GM21576 (cell line): Measurements from ENCODE around the gene CYP2A13.
"Not testable (repeated sequence)": the region's sequence is repeated elsewhere in the genome, so short reads cannot be mapped to it uniquely, and the experiment has no call there.

Experiments used
- ATAC-seq: cut with Tn5 transposase; IDR thresholded peaks from one replicate; pipeline ENCODE4 v1.9.1; 2021; ENCODE audit warnings: mild to moderate bottlenecking, moderate library complexity; ENCODE audit not compliant: unreplicated experiment

The CYP2A13 gene

GRCh38 chr19:41116261-41116660 lies 28.0 kb downstream of the CYP2A13 start:
- ATAC-seq, result no peak

- not testable (repeated sequence) for ATAC-seq
Observed at GRCh38 chr19:41120929-41121911, 33.0 kb downstream of the CYP2A13 start.

DNA sequence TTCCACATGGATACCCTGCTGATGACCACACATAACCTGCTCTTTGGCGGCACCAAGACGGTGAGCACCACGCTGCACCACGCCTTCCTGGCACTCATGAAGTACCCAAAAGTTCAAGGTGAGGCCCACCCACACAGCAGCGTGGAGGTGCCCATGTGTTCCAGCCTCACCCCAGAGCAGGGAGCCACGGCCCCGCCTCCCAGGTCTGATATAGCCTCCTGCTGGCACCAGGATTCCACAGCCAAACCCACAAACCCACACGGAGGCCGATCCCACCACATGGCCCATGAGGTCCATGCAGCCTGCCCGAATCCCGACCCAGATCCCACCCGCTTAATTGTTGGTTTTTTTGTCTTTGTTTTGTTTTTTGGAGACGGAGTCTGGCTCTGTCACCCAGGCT lies 34.6 kb downstream of the CYP2A13 start:
- not testable (repeated sequence) for ATAC-seq

- ATAC-seq, result no peak
Observed at GRCh38 chr19:41123716-41124294, 35.6 kb downstream of the CYP2A13 start.

- not testable (repeated sequence) for ATAC-seq
Observed at GRCh38 chr19:41126765-41127203, 38.5 kb downstream of the CYP2A13 start.

DNA sequence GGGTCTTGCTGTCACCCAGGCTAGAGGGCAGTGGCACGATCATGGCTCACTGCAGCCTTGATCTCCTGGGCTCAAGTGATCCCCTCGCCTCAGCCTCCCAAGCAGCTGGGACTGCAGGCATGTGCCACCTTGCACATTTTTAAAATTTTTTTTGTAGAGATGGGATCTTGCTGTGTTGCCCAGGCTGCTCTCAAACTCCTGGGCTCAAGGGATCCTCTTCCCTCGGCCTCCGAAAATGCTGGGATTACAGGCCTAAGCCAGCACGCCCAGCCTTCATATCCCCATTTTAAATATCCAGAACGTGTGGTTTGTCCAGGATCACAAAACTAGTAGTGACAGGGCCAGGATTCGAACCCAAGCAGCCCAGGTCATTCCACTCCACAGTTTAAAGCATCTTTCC lies 39.1 kb downstream of the CYP2A13 start:
- ATAC-seq, result not testable (repeated sequence)

- ATAC-seq, result not testable (repeated sequence)
Observed at GRCh38 chr19:41127801-41128300, 39.6 kb downstream of the CYP2A13 start.

DNA sequence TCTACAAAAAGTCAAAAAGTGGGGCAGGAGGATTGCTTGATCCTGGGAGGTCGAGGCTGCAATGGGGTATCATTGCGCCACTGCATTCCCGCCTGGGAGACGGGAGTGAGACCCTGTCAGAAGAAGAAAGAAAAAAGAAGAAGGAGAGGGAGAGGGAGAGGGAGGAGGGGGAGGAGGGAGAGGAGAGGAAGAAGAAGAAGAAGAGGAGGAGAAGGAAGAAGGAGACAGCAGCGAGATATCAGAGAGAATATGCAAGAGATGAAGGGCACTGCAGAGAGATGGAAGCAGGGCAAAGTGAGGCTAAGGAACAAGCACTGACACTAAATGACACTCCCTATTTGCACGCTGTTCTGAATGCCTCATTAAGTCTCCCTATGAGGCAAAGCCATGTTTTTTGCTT lies 40.4 kb downstream of the CYP2A13 start:
- no peak for ATAC-seq

DNA sequence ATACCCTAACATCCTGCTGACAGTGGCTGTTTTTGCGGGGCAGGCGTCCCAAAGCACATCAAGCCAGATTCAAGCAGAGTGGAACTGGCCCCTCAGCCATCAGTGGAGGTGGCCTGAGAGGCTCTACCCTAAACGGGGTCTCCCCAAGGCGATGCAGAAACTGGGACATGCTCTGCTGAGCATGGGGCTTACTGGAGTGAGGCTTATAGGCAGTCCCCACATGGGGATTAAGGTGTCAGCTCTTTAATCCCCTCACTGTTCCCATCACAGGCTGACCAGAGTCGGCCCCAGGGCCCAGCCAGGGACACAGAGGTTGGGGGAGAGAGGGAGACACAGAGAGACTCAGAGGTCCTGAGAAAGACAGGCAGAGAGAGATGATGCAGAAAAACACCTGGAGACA lies 42.9 kb downstream of the CYP2A13 start:
- no peak for ATAC-seq

DNA sequence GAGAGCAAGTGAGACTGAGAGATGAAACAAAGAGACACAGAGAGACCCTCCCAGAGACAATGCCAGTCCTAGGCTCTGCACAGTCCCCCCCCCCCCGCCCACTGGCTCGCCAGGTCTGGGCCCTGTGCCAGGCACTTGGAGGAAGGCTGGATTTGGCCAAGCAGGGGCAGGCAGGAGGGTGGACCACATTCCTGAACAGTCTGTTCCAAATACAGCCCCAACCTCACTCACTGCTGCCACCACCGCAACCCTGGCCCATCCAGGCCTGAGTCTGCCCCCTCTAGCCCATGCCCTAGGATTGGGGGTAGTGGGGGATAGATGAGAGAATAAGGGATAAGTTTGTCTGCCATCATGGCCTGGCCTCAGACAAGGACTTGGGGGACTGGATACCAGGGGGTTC lies 45.0 kb downstream of the CYP2A13 start:
- ATAC-seq, result no peak

DNA sequence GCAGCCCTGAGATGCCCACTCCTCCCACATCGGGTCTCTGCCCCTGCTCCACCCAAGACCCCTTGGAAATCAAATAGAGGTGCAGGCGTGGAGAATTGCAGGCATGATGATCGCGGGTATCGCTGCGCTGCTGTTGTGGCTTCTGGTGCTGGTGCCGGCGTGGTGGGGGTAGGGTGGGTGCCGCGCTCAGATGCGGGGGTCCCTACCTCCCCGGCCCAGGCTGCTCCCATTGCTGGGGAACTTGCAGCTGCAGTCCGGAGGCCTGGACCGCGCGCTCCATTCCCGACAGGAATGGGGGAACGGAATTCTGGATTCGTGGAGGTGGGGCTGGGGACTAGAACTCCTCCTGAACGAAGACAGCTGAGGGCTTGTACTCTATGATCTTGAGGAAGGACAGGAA lies 46.4 kb downstream of the CYP2A13 start:
- ATAC-seq, result no peak

- not testable (repeated sequence) for ATAC-seq
Observed at GRCh38 chr19:41135390-41136384, 47.4 kb downstream of the CYP2A13 start.

GRCh38 chr19:41136636-41137455 lies 48.6 kb downstream of the CYP2A13 start:
- ATAC-seq, result no peak

GRCh38 chr19:41144403-41144802 lies 56.2 kb downstream of the CYP2A13 start:
- ATAC-seq, result no peak
